ENCODE measurements around the gene KDM4B. TPM values are rescaled to one million over a fixed set of nuclear protein-coding genes. Genes with fewer than 3 reads are reported as not detected.

The KDM4B gene
- total and polyA plus RNA-seq, 9 of the 15 experiments (the other 6 are each of a cell fraction or from before 2014, with no cell fraction given): 0.21 to 29.9 (median 7.3) TPM

- Histone ChIP-seq H4K20me1 (replicated peaks; ENCODE audit: control insufficient read depth, insufficient read depth, low read length) (no peaks in the 10 kb centered on the region; the same call in 1 of the 2 replicates), H3K9me3 (replicated peaks; ENCODE audit: control insufficient read depth, insufficient read depth, low read depth, low read length) (0 out of 2 replicates have a peak, but pooled peaks cover 2% of the 10 kb centered on the region), H3K27me3 (ENCODE audit: control insufficient read depth in 2 of 2, insufficient read depth in 2 of 2, low read length in 2 of 2) (no peaks in the 10 kb centered on the region), H3K4me1 (replicated peaks in 1 of 2; ENCODE audit: control insufficient read depth in 2 of 2, insufficient read depth in 2 of 2, low read length in 2 of 2) (peaks cover 0 to 31% of the 10 kb centered on the region in 2 experiments; a peak in 2 of 5 replicates), H2AFZ (ENCODE audit: low read depth, low read length) (no peak overlapping the region), H3K36me3 (ENCODE audit: control insufficient read depth, insufficient read depth, low read length) (peaks cover 8% of the 10 kb centered on the region; the same call in 1 of the 3 replicates), H3K79me2 (ENCODE audit: control insufficient read depth, insufficient read depth, low read length) (no peaks in the 10 kb centered on the region), H3K4me3 (no peak overlapping the region), H3K9ac (ENCODE audit: insufficient read depth in 1 of 2, low read depth in 2 of 2, low read length in 2 of 2) (peak overlapping the region in 1 of 2 experiments; percentile 43; a peak in 1 of 4 replicates), H3K27ac (ENCODE audit: extremely low read depth, low read depth, low read length) (no peak overlapping the region), H3K4me2 (ENCODE audit: insufficient read depth, low read length) (no peak overlapping the region), H3K9me1 (ENCODE audit: control insufficient read depth, insufficient read depth, low read length) (peaks cover 3% of the 10 kb centered on the region)
- intact Hi-C loops (cut with micrococcal nuclease) (no loop called here), in situ Hi-C loops (cut with MboI) (no loop called here)
- CTCF ChIA-PET (ENCODE audit: low intra/inter-chr PET ratio): no interaction called here
- ATAC-seq: no peak
- no TSS peak for BruUV-seq (replicated peaks)
- POLR2A ChIA-PET: no interaction called here
- WGBS (ENCODE audit: insufficient coverage, low coverage, missing lambda C conversion rate): 81% methylated on average over 9 of the region's 10 CpGs
- DNase-seq (ENCODE audit: extremely low read depth in 1 of 4, low spot score in 3 of 4): no peak
- no peak for FAIRE-seq
- TF ChIP-seq ZNF280B (CRISPR knock-in tag; IDR thresholded peaks at IDR 0.05): no peak
- no peak for TF ChIP-seq THRB (CRISPR knock-in tag; conservative IDR thresholded peaks at IDR 0.05)
- TF ChIP-seq RBM15 (IDR thresholded peaks at IDR 0.05; ENCODE audit: insufficient read depth, low read length): no peak
- TF ChIP-seq VEZF1 (CRISPR knock-in tag; IDR thresholded peaks at IDR 0.05): no peak
- TF ChIP-seq ZBTB40 (IDR thresholded peaks at IDR 0.05): peak; percentile 79
- peak; percentile 71 for TF ChIP-seq ZBTB40 (CRISPR knock-in tag; IDR thresholded peaks at IDR 0.05)
- TF ChIP-seq GABPB1 (CRISPR knock-in tag; IDR thresholded peaks at IDR 0.05): no peak
Observed at GRCh38 chr19:5155586-5156210, 186.8 kb downstream of the KDM4B start.
